SU-DHL-6 (cell line): ENCODE results near the gene GPR68.

Source experiments
- EZH2phosphoT487 ChIP-seq: fragments of 200-600 bp; sonication (generic), shearing (Covaris generic); conservative IDR thresholded peaks from 2 replicates; pipeline ENCODE4 v1.6.1; 2018; ENCODE audit warnings: mild to moderate bottlenecking, antibody characterized with exemption, low read length, moderate library complexity, mixed read lengths
- TF ChIP-seq, protein P1 (sequence below): fragments of 200-600 bp; sonication (generic); IDR thresholded peaks from one replicate; pipeline ENCODE4 v1.5.1; 2017; ENCODE audit warnings: antibody characterized with exemption, mild to moderate bottlenecking, low read length, moderate library complexity; ENCODE audit not compliant: insufficient read depth, poor library complexity, severe bottlenecking

- TF ChIP-seq, protein P1, sequence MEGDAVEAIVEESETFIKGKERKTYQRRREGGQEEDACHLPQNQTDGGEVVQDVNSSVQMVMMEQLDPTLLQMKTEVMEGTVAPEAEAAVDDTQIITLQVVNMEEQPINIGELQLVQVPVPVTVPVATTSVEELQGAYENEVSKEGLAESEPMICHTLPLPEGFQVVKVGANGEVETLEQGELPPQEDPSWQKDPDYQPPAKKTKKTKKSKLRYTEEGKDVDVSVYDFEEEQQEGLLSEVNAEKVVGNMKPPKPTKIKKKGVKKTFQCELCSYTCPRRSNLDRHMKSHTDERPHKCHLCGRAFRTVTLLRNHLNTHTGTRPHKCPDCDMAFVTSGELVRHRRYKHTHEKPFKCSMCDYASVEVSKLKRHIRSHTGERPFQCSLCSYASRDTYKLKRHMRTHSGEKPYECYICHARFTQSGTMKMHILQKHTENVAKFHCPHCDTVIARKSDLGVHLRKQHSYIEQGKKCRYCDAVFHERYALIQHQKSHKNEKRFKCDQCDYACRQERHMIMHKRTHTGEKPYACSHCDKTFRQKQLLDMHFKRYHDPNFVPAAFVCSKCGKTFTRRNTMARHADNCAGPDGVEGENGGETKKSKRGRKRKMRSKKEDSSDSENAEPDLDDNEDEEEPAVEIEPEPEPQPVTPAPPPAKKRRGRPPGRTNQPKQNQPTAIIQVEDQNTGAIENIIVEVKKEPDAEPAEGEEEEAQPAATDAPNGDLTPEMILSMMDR = no peak
- no peak for TF ChIP-seq EZH2phosphoT487
These were observed 39.0 kb downstream of the GPR68 start for GRCh38 chr14:91205459-91205858.
